CMK (cell line): Measurements from ENCODE around the gene SPHK1.

Experiments used
- DNase-seq: peaks from one replicate; pipeline ENCODE4 v3.0.0-alpha.2; 2010; ENCODE audit warnings: low read depth

The SPHK1 gene

GRCh38 chr17:76384987-76385891 is 830 bp downstream of the SPHK1 start:
- DNase-seq, result no peak

GRCh38 chr17:76385892-76386786 is 1.7 kb downstream of the SPHK1 start:
- DNase-seq, result no peak

- DNase-seq, result no peak
Observed at GRCh38 chr17:76386966-76387765, 2.8 kb downstream of the SPHK1 start.

GRCh38 chr17:76388966-76389888 is 4.8 kb downstream of the SPHK1 start:
- DNase-seq, result no peak

- no peak for DNase-seq
Observed at GRCh38 chr17:76390003-76390421, 5.6 kb downstream of the SPHK1 start.

GRCh38 chr17:76391200-76391715 is 6.8 kb downstream of the SPHK1 start:
- no peak for DNase-seq

GRCh38 chr17:76394166-76394565 is 9.8 kb downstream of the SPHK1 start:
- DNase-seq, result no peak

- no peak for DNase-seq
Observed at GRCh38 chr17:76395980-76396379, 11.6 kb downstream of the SPHK1 start.

- no peak for DNase-seq
Observed at GRCh38 chr17:76397184-76397583, 12.8 kb downstream of the SPHK1 start.

GRCh38 chr17:76397687-76398522 is 13.5 kb downstream of the SPHK1 start:
- no peak for DNase-seq

- no peak for DNase-seq
Observed at GRCh38 chr17:76398523-76399174, 14.2 kb downstream of the SPHK1 start.

GRCh38 chr17:76399175-76400172 is 15.1 kb downstream of the SPHK1 start:
- no peak for DNase-seq

- no peak for DNase-seq
Observed at GRCh38 chr17:76402711-76403110, 18.3 kb downstream of the SPHK1 start.

GRCh38 chr17:76404256-76404655 is 19.8 kb downstream of the SPHK1 start:
- no peak for DNase-seq

- no peak for DNase-seq
Observed at GRCh38 chr17:76404976-76405563, 20.7 kb downstream of the SPHK1 start.

GRCh38 chr17:76405607-76405966 is 21.2 kb downstream of the SPHK1 start:
- DNase-seq, result no peak

- peak; percentile 95 for DNase-seq
Observed at GRCh38 chr17:76405967-76406647, 21.7 kb downstream of the SPHK1 start.
